Liver (tissue), 9 donors: Measurements from ENCODE around the gene GRID1. TPM values are rescaled to one million over a fixed set of nuclear protein-coding genes. Genes with fewer than 3 reads are reported as not detected.

Experiments
- DNase-seq: peaks from one replicate; pipeline ENCODE4 v3.0.0-alpha.2; 2017; ENCODE audit warnings: low spot score
- H3K27ac ChIP-seq, 2 donors: one replicate each; pipeline ENCODE4 v1.7.0; 2013; ENCODE audit warnings: inconsistent platforms in 2 of 2, low read length in 2 of 2, control low read depth in 1 of 2, low read depth in 1 of 2, mild to moderate bottlenecking in 1 of 2
- H3K27me3 ChIP-seq, 4 donors: one replicate each; pipeline versions ENCODE4 v1.6.1 to v1.7.0; 2013; ENCODE audit warnings: low read length in 3 of 4, inconsistent platforms in 1 of 4, mild to moderate bottlenecking in 1 of 4, moderate library complexity in 1 of 4; ENCODE audit not compliant: control insufficient read depth in 4 of 4, insufficient read depth in 4 of 4
- H3K36me3 ChIP-seq, 4 donors: one replicate each; pipeline versions ENCODE4 v1.6.1 to v1.7.0; 2013; ENCODE audit warnings: low read length in 3 of 4, mild to moderate bottlenecking in 3 of 4, low read depth in 1 of 4, moderate library complexity in 1 of 4; ENCODE audit not compliant: control insufficient read depth in 4 of 4, insufficient read depth in 3 of 4
- H3K4me1 ChIP-seq, 4 donors: one replicate each; pipeline versions ENCODE4 v1.6.1 to v1.7.0; 2013; ENCODE audit warnings: low read length in 3 of 4, mild to moderate bottlenecking in 3 of 4, moderate library complexity in 1 of 4; ENCODE audit not compliant: control insufficient read depth in 4 of 4, insufficient read depth in 4 of 4
- H3K4me3 ChIP-seq, 3 donors: one replicate each; pipeline versions ENCODE4 v1.6.1 to v1.7.0; 2013; ENCODE audit warnings: low read length in 3 of 3, control low read depth in 1 of 3, low read depth in 1 of 3, mild to moderate bottlenecking in 1 of 3
- H3K9ac ChIP-seq, 2 donors: one replicate each; pipeline ENCODE4 v1.7.0; 2013; ENCODE audit warnings: low read length in 2 of 2, mild to moderate bottlenecking in 2 of 2, moderate library complexity in 2 of 2, control low read depth in 1 of 2, low read depth in 1 of 2
- H3K9me3 ChIP-seq, 4 donors: one replicate each; pipeline versions ENCODE4 v1.6.1 to v1.7.0; 2013; ENCODE audit warnings: low read length in 3 of 4; ENCODE audit not compliant: control insufficient read depth in 4 of 4
- ATF3 ChIP-seq: IDR thresholded peaks from 2 replicates; pipeline ENCODE4 v1.6.1; 2016; ENCODE audit warnings: antibody characterized with exemption
- CTCF ChIP-seq: fragments of 150-350 bp; IDR thresholded peaks from 2 replicates; pipeline ENCODE4 v1.5.1; 2017; ENCODE audit warnings: improper control_type of control experiment, low read depth, low read length; ENCODE audit not compliant: missing input control
- EGR1 ChIP-seq, 2 donors: IDR thresholded peaks; 2 replicates each; pipeline ENCODE4 v1.6.1; 2016 to 2018; ENCODE audit warnings: antibody characterized with exemption in 2 of 2, low read depth in 2 of 2
- FOXA1 ChIP-seq: IDR thresholded peaks from 2 replicates; pipeline ENCODE4 v1.6.1; 2016; ENCODE audit warnings: antibody characterized with exemption
- FOXA2 ChIP-seq: IDR thresholded peaks from 2 replicates; pipeline ENCODE4 v1.6.1; 2016; ENCODE audit warnings: antibody characterized with exemption
- GABPA ChIP-seq, 2 donors: IDR thresholded peaks in 1 of 2; conservative IDR thresholded peaks in 1 of 2; 2 replicates each; pipeline ENCODE4 v1.6.1; 2016; ENCODE audit warnings: antibody characterized with exemption in 2 of 2, mild to moderate bottlenecking in 1 of 2, moderate library complexity in 1 of 2
- HNF4A ChIP-seq, 2 donors: conservative IDR thresholded peaks; 2 replicates each; pipeline ENCODE4 v1.6.1; 2016; ENCODE audit warnings: antibody characterized with exemption in 2 of 2, mild to moderate bottlenecking in 2 of 2
- HNF4G ChIP-seq: IDR thresholded peaks from 2 replicates; pipeline ENCODE4 v1.6.1; 2016; ENCODE audit warnings: antibody characterized with exemption
- JUND ChIP-seq, 2 donors: IDR thresholded peaks; 2 replicates each; pipeline ENCODE4 v1.6.1; 2016; ENCODE audit warnings: antibody characterized with exemption in 2 of 2
- MAX ChIP-seq: IDR thresholded peaks from 2 replicates; pipeline ENCODE4 v1.6.1; 2016; ENCODE audit warnings: antibody characterized with exemption
- NR2F2 ChIP-seq: IDR thresholded peaks from 2 replicates; pipeline ENCODE4 v1.6.1; 2016; ENCODE audit warnings: antibody characterized with exemption
- RAD21 ChIP-seq, 2 donors: IDR thresholded peaks; 2 replicates each; pipeline ENCODE4 v1.6.1; 2016; ENCODE audit warnings: antibody characterized with exemption in 2 of 2, mild to moderate bottlenecking in 2 of 2
- REST ChIP-seq: IDR thresholded peaks from 2 replicates; pipeline ENCODE4 v1.6.1; 2016; ENCODE audit warnings: antibody characterized with exemption, mild to moderate bottlenecking
- RXRA ChIP-seq, 2 donors: IDR thresholded peaks; 2 replicates each; pipeline ENCODE4 v1.6.1; 2017 to 2018; ENCODE audit warnings: antibody characterized with exemption in 2 of 2, mild to moderate bottlenecking in 1 of 2
- SP1 ChIP-seq: IDR thresholded peaks from 2 replicates; pipeline ENCODE4 v1.6.1; 2018; ENCODE audit warnings: antibody characterized with exemption, mild to moderate bottlenecking
- TAF1 ChIP-seq: conservative IDR thresholded peaks from 2 replicates; pipeline ENCODE4 v1.6.1; 2016; ENCODE audit warnings: antibody characterized with exemption, mild to moderate bottlenecking
- YY1 ChIP-seq: IDR thresholded peaks from 2 replicates; pipeline ENCODE4 v1.6.1; 2016; ENCODE audit warnings: antibody characterized with exemption, mild to moderate bottlenecking
- ZBTB33 ChIP-seq: IDR thresholded peaks from 2 replicates; pipeline ENCODE4 v1.6.1; 2016; ENCODE audit warnings: antibody characterized with exemption
- WGBS: extraction: QIAGEN DNeasy Blood & Tissue Kit; methylation state at CpG from one replicate; pipeline ENCODE4 v1.1.7; 2013; 5-methylcytosine and 5-hydroxymethylcytosine counted together
- polyA plus RNA-seq, 2 donors: library from polyadenylated mRNA; stranded (reverse) in 1 of 2; unstranded in 1 of 2; fragments of 200-250 nt in 1 of 2; fragments of >200 nt in 1 of 2; fragmentation: Nextera tagmentation in 1 of 2; extraction: Ambion mirVana in 1 of 2; gene quantifications; one replicate each; pipeline versions ENCODE4 v1.2.1 to v1.2.3, GENCODE V29; 2013 to 2015
- total RNA-seq, 2 donors: library from RNA; depleted of rRNA; stranded (reverse); fragments of >200 nt; gene quantifications; one replicate each; pipeline ENCODE4 v1.2.3, GENCODE V29; 2014
- donor health status: healthy.
- donor health status: healthy.
- donor health status: healthy.
- donor health status: healthy.
- donor health status: healthy.

Gene GRID1
- total and polyA plus RNA-seq, 4 donors: 0.09 to 0.17 (median 0.14) TPM; not detected in 1

GRCh38 chr10:85961479-85962067, 405.0 kb downstream of the GRID1 start:
- DNase-seq: no peak
- no peaks in the 10 kb centered on the region for H3K4me1 ChIP-seq
- WGBS: 75% methylated on average over 1 of the region's 1 CpG
- no peak overlapping the region for H3K4me3 ChIP-seq
- H3K9me3 ChIP-seq: no peaks in the 10 kb centered on the region
- H3K27me3 ChIP-seq: no peaks in the 10 kb centered on the region
- no peak overlapping the region for H3K27ac ChIP-seq
- H3K36me3 ChIP-seq: no peaks in the 10 kb centered on the region
- no peak overlapping the region for H3K9ac ChIP-seq
- TF ChIP-seq ZBTB33 (no peak), YY1 (no peak), EGR1 (IDR thresholded peaks at IDR 0.05; ENCODE audit: low read depth in 2 of 2) (no peak), FOXA1 (no peak), TAF1 (no peak), REST (no peak), FOXA2 (no peak), CTCF (no peak), HNF4G (no peak), ATF3 (no peak), RAD21 (IDR thresholded peaks at IDR 0.05) (no peak), MAX (no peak), GABPA (IDR thresholded peaks at IDR 0.05 in 1 of 2, conservative IDR thresholded peaks at IDR 0.05 in 1 of 2) (no peak), SP1 (no peak), RXRA (IDR thresholded peaks at IDR 0.05) (no peak)

GRCh38 chr10:85961073-85961472, 405.5 kb downstream of the GRID1 start:
- TF ChIP-seq RAD21 (IDR thresholded peaks at IDR 0.05): no peak
- TF ChIP-seq HNF4A (conservative IDR thresholded peaks at IDR 0.05): no peak
- no peak for TF ChIP-seq NR2F2
- TF ChIP-seq HNF4G: no peak
- no peak for TF ChIP-seq GABPA (IDR thresholded peaks at IDR 0.05 in 1 of 2, conservative IDR thresholded peaks at IDR 0.05 in 1 of 2)
- TF ChIP-seq ZBTB33: no peak
- no peak for TF ChIP-seq JUND (IDR thresholded peaks at IDR 0.05)
- no peak for TF ChIP-seq ATF3
- TF ChIP-seq SP1: no peak
- no peak for TF ChIP-seq YY1
- TF ChIP-seq EGR1 (IDR thresholded peaks at IDR 0.05; ENCODE audit: low read depth in 2 of 2): no peak
- TF ChIP-seq CTCF: no peak
- H3K36me3 ChIP-seq: no peaks in the 10 kb centered on the region
- no peak overlapping the region for H3K27ac ChIP-seq
- H3K4me3 ChIP-seq: no peak overlapping the region
- no peaks in the 10 kb centered on the region for H3K9me3 ChIP-seq
- no peaks in the 10 kb centered on the region for H3K27me3 ChIP-seq
- no peak overlapping the region for H3K9ac ChIP-seq
- no peak for DNase-seq
- 83% methylated on average over 6 of the region's 6 CpGs for whole genome bisulfite sequencing
- no peaks in the 10 kb centered on the region for H3K4me1 ChIP-seq
